ENCODE measurements around the gene VPS13A.

Gene VPS13A

DNA sequence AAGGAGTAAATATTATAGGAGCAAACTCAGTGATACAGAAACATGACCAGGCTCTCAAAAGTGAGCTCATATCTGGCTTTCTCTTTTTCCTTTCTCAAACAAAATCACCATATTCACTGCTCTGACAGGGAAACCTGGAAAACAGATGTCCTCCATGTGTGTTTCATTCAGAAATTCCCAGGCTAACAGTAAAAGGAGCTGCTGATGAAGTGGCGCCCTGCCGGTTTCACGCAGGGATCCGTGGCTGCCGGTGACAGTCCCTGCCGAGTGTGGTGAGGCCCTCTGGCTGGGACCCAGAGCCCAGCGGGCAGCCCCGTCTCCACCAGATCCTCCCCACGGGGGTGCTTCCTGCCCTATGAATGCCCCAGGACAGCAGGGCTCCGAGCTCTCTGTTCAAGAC is 262.7 kb downstream of the VPS13A start (continued):
- TF ChIP-seq, protein P1, sequence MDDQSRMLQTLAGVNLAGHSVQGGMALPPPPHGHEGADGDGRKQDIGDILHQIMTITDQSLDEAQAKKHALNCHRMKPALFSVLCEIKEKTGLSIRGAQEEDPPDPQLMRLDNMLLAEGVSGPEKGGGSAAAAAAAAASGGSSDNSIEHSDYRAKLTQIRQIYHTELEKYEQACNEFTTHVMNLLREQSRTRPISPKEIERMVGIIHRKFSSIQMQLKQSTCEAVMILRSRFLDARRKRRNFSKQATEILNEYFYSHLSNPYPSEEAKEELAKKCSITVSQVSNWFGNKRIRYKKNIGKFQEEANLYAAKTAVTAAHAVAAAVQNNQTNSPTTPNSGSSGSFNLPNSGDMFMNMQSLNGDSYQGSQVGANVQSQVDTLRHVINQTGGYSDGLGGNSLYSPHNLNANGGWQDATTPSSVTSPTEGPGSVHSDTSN (CRISPR knock-in tag; IDR thresholded peaks at IDR 0.05) = no peak
- TF ChIP-seq KLF7 (tag by site-specific recombination; IDR thresholded peaks at IDR 0.05; ENCODE audit: borderline replicate concordance) (no peak), WT1 (tag by site-specific recombination; IDR thresholded peaks at IDR 0.05) (0 out of 2 replicates have a peak, but pooled peaks have one; percentile 13), ZNF221 (tag by site-specific recombination; IDR thresholded peaks at IDR 0.05; ENCODE audit: borderline replicate concordance) (no peak), ZNF157 (tag by site-specific recombination; IDR thresholded peaks at IDR 0.05) (no peak), ZBTB21 (tag by site-specific recombination; IDR thresholded peaks at IDR 0.05) (no peak), ZNF571 (tag by site-specific recombination; IDR thresholded peaks at IDR 0.05) (no peak), ZFP41 (tag by site-specific recombination; IDR thresholded peaks at IDR 0.05; ENCODE audit: borderline replicate concordance) (no peak), ZNF514 (tag by site-specific recombination; IDR thresholded peaks at IDR 0.05) (no peak), REPIN1 (tag by site-specific recombination; IDR thresholded peaks at IDR 0.05; ENCODE audit: low read depth) (no peak), OSR2 (tag by site-specific recombination; IDR thresholded peaks at IDR 0.05) (peak; percentile 91), KLF9 (tag by site-specific recombination; IDR thresholded peaks at IDR 0.05; ENCODE audit: low read depth) (no peak), ZNF658 (tag by site-specific recombination; IDR thresholded peaks at IDR 0.05) (no peak), KLF8 (tag by site-specific recombination; IDR thresholded peaks at IDR 0.05) (no peak), ZSCAN23 (tag by site-specific recombination; IDR thresholded peaks at IDR 0.05) (no peak), ZNF521 (tag by site-specific recombination; IDR thresholded peaks at IDR 0.05) (no peak), ZNF621 (tag by site-specific recombination; IDR thresholded peaks at IDR 0.05) (no peak), ZIC2 (tag by site-specific recombination; IDR thresholded peaks at IDR 0.05) (peak; percentile 99), ZNF302 (tag by site-specific recombination; IDR thresholded peaks at IDR 0.05; ENCODE audit: low read depth) (no peak), KLF1 (tag by site-specific recombination; IDR thresholded peaks at IDR 0.05) (no peak)
- TF ChIP-seq, protein P2, sequence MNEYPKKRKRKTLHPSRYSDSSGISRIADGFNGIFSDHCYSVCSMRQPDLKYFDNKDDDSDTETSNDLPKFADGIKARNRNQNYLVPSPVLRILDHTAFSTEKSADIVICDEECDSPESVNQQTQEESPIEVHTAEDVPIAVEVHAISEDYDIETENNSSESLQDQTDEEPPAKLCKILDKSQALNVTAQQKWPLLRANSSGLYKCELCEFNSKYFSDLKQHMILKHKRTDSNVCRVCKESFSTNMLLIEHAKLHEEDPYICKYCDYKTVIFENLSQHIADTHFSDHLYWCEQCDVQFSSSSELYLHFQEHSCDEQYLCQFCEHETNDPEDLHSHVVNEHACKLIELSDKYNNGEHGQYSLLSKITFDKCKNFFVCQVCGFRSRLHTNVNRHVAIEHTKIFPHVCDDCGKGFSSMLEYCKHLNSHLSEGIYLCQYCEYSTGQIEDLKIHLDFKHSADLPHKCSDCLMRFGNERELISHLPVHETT (tag by site-specific recombination; IDR thresholded peaks at IDR 0.05) = no peak
- TF ChIP-seq, protein P3, sequence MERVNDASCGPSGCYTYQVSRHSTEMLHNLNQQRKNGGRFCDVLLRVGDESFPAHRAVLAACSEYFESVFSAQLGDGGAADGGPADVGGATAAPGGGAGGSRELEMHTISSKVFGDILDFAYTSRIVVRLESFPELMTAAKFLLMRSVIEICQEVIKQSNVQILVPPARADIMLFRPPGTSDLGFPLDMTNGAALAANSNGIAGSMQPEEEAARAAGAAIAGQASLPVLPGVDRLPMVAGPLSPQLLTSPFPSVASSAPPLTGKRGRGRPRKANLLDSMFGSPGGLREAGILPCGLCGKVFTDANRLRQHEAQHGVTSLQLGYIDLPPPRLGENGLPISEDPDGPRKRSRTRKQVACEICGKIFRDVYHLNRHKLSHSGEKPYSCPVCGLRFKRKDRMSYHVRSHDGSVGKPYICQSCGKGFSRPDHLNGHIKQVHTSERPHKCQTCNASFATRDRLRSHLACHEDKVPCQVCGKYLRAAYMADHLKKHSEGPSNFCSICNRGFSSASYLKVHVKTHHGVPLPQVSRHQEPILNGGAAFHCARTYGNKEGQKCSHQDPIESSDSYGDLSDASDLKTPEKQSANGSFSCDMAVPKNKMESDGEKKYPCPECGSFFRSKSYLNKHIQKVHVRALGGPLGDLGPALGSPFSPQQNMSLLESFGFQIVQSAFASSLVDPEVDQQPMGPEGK (tag by site-specific recombination; IDR thresholded peaks at IDR 0.05) = peak; percentile 20; the same call in 1 of the 2 replicates
- TF ChIP-seq, protein P4, sequence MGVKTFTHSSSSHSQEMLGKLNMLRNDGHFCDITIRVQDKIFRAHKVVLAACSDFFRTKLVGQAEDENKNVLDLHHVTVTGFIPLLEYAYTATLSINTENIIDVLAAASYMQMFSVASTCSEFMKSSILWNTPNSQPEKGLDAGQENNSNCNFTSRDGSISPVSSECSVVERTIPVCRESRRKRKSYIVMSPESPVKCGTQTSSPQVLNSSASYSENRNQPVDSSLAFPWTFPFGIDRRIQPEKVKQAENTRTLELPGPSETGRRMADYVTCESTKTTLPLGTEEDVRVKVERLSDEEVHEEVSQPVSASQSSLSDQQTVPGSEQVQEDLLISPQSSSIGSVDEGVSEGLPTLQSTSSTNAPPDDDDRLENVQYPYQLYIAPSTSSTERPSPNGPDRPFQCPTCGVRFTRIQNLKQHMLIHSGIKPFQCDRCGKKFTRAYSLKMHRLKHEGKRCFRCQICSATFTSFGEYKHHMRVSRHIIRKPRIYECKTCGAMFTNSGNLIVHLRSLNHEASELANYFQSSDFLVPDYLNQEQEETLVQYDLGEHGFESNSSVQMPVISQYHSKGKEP (tag by site-specific recombination; IDR thresholded peaks at IDR 0.05) = no peak
- TF ChIP-seq, protein P5, sequence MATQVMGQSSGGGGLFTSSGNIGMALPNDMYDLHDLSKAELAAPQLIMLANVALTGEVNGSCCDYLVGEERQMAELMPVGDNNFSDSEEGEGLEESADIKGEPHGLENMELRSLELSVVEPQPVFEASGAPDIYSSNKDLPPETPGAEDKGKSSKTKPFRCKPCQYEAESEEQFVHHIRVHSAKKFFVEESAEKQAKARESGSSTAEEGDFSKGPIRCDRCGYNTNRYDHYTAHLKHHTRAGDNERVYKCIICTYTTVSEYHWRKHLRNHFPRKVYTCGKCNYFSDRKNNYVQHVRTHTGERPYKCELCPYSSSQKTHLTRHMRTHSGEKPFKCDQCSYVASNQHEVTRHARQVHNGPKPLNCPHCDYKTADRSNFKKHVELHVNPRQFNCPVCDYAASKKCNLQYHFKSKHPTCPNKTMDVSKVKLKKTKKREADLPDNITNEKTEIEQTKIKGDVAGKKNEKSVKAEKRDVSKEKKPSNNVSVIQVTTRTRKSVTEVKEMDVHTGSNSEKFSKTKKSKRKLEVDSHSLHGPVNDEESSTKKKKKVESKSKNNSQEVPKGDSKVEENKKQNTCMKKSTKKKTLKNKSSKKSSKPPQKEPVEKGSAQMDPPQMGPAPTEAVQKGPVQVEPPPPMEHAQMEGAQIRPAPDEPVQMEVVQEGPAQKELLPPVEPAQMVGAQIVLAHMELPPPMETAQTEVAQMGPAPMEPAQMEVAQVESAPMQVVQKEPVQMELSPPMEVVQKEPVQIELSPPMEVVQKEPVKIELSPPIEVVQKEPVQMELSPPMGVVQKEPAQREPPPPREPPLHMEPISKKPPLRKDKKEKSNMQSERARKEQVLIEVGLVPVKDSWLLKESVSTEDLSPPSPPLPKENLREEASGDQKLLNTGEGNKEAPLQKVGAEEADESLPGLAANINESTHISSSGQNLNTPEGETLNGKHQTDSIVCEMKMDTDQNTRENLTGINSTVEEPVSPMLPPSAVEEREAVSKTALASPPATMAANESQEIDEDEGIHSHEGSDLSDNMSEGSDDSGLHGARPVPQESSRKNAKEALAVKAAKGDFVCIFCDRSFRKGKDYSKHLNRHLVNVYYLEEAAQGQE (tag by site-specific recombination; IDR thresholded peaks at IDR 0.05) = no peak
- TF ChIP-seq, protein P6, sequence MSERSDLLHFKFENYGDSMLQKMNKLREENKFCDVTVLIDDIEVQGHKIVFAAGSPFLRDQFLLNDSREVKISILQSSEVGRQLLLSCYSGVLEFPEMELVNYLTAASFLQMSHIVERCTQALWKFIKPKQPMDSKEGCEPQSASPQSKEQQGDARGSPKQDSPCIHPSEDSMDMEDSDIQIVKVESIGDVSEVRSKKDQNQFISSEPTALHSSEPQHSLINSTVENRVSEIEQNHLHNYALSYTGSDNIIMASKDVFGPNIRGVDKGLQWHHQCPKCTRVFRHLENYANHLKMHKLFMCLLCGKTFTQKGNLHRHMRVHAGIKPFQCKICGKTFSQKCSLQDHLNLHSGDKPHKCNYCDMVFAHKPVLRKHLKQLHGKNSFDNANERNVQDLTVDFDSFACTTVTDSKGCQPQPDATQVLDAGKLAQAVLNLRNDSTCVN (tag by site-specific recombination; optimal IDR thresholded peaks at IDR 0.05) = no peak
- TF ChIP-seq, protein P7, sequence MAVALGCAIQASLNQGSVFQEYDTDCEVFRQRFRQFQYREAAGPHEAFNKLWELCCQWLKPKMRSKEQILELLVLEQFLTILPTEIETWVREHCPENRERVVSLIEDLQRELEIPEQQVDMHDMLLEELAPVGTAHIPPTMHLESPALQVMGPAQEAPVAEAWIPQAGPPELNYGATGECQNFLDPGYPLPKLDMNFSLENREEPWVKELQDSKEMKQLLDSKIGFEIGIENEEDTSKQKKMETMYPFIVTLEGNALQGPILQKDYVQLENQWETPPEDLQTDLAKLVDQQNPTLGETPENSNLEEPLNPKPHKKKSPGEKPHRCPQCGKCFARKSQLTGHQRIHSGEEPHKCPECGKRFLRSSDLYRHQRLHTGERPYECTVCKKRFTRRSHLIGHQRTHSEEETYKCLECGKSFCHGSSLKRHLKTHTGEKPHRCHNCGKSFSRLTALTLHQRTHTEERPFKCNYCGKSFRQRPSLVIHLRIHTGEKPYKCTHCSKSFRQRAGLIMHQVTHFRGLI (tag by site-specific recombination; IDR thresholded peaks at IDR 0.05) = no peak
- TF ChIP-seq, protein P8, sequence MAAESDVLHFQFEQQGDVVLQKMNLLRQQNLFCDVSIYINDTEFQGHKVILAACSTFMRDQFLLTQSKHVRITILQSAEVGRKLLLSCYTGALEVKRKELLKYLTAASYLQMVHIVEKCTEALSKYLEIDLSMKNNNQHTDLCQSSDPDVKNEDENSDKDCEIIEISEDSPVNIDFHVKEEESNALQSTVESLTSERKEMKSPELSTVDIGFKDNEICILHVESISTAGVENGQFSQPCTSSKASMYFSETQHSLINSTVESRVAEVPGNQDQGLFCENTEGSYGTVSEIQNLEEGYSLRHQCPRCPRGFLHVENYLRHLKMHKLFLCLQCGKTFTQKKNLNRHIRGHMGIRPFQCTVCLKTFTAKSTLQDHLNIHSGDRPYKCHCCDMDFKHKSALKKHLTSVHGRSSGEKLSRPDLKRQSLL (tag by site-specific recombination; IDR thresholded peaks at IDR 0.05) = no peak

Data from HEK293 (cell line).